Uterus (tissue), 2 donors: ENCODE results near the gene FANCE.

Experiments
- CTCF ChIP-seq, 4 experiments: fragments of 200-600 bp in 2 of 4; fragments of 450-650 bp in 2 of 4; sonication (generic) in 2 of 4; IDR thresholded peaks; one replicate each; pipeline ENCODE4 v1.5.1; 2016 to 2019; ENCODE audit warnings: antibody characterized with exemption in 4 of 4, mild to moderate bottlenecking in 2 of 4, moderate library complexity in 1 of 4
- POLR2A ChIP-seq, 2 donors: fragments of 450-650 bp; IDR thresholded peaks; one replicate each; pipeline ENCODE4 v1.6.1; 2016; ENCODE audit warnings: antibody characterized with exemption in 2 of 2, mild to moderate bottlenecking in 1 of 2, moderate library complexity in 1 of 2

- no peak for TF ChIP-seq CTCF (IDR thresholded peaks at IDR 0.05)
- no peak for TF ChIP-seq POLR2A (IDR thresholded peaks at IDR 0.05)
Measured at GRCh38 chr6:35463292-35463691, 11.2 kb downstream of the FANCE start.
